Stimulated activated CD8-positive, alpha-beta memory T cell treated with anti-CD3 and anti-CD28 coated beads, Interleukin-2, amount 100 ng/mL, for 1 hour (primary cell): ENCODE measurements around the gene GRIK3.

Experiments
- DNase-seq, 2 donors: peaks; one replicate each; pipeline ENCODE4 v3.0.0-alpha.2; 2020; ENCODE audit warnings: low read depth in 2 of 2

Gene GRIK3

GRCh38 chr1:37043101-37043500 is 8.8 kb upstream of the GRIK3 start:
- no peak for DNase-seq

- no peak for DNase-seq
Observed at GRCh38 chr1:37042506-37042905, 8.2 kb upstream of the GRIK3 start.

DNA sequence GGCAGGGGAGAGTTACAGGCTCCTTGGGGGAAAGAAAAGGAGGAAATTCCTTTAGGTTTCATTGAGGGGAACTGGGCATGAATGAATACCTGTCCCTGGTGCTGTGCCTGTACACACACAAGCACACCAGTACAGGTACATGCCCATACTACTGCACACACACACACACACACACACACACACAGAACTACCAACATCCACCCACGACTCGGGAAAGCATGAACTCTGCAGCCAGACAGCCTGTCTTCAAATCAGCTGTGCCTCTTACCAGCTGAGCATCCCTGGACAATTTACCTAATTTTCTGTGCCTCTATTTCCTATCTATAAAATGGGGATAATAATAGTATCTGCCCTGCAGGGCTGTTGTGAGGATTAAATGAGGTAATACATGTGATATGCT is 7.2 kb upstream of the GRIK3 start:
- no peak for DNase-seq

GRCh38 chr1:37040773-37041172 is 6.5 kb upstream of the GRIK3 start:
- DNase-seq: no peak

- DNase-seq: no peak
Observed at GRCh38 chr1:37040261-37040660, 5.9 kb upstream of the GRIK3 start.

- DNase-seq: no peak
Observed at GRCh38 chr1:37038227-37039093, 4.1 kb upstream of the GRIK3 start.

GRCh38 chr1:37037690-37038089 is 3.4 kb upstream of the GRIK3 start:
- DNase-seq: no peak

DNA sequence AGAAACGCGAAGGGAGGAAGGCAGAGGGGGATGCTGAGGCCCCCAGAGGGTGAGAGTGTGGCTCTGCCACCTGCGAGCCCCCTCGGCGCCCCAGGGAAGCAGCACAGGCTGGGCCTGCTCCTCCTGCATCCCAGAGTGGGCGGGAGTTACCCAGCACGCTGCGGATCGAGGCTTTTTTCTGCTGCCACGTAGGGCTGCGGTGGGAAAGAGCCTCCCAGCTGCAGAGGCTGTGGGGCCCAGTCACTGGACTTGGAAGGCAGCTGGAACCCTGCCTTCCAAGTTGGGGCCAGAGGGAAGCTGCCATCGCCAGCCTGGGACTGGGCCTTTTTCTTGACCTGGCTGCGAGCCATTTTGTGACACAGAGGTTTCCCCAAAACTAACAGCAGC is 2.3 kb upstream of the GRIK3 start:
- DNase-seq: no peak

GRCh38 chr1:37035796-37036666 is 1.7 kb upstream of the GRIK3 start:
- DNase-seq: no peak

GRCh38 chr1:37035014-37035691 is 838 bp upstream of the GRIK3 start:
- no peak for DNase-seq

- no peak for DNase-seq
Observed at GRCh38 chr1:37033355-37034101, 787 bp downstream of the GRIK3 start.

- DNase-seq: no peak
Observed at GRCh38 chr1:37032660-37033354, 1.5 kb downstream of the GRIK3 start.

- no peak for DNase-seq
Observed at GRCh38 chr1:37031871-37032270, 2.4 kb downstream of the GRIK3 start.

GRCh38 chr1:37031429-37031828 is 2.9 kb downstream of the GRIK3 start:
- DNase-seq: no peak

DNA sequence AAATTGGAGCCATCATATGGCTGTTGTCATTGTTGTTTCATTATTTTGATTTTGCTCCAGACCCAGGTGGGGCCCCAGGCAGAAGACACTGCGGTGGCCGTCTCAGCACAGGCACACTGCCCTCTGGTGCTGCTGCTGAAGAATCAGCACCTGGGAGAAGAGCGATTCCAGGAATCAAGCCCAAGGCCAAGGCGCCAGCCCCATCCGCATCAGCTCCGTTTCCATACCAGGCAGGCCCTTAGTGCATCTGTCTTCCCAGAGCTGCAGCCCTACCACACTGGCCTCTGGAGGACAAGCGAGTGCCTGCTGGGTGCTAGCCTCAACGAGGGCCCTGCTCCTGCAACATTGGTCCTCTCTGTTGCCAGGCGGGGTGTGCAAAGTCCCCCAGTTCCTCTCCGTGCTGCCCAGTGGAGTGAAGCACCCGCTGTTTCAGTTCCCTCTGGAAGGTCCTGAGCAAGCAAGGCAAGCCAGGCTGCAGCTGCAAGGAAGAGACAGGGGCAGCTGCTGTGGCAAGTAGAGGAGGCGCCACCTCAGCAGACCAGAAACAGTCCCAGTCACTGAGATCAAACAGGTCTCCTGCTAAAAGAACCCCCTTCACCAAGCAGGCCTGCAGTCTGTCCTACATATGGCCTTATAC is 5.2 kb downstream of the GRIK3 start:
- no peak for DNase-seq

DNA sequence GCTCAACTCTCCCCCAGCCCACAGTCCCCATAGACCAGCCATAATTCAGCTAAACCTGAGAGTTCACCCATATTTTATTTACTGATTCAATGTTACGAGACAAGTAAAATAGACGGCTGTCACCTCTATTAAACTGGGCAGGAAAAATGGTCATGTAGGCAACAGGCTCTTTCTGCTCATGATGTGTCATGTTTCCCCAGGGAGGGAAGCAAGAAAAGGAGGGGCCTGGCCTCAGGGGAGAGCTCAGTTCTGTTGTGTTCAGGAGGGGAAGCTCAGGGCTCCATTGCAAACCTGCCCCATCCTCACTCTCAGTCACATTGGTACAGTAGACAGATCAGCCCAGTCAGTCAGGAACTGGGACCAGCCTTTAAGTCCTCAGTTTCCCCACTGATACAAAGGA is 12.8 kb downstream of the GRIK3 start:
- DNase-seq: no peak

DNA sequence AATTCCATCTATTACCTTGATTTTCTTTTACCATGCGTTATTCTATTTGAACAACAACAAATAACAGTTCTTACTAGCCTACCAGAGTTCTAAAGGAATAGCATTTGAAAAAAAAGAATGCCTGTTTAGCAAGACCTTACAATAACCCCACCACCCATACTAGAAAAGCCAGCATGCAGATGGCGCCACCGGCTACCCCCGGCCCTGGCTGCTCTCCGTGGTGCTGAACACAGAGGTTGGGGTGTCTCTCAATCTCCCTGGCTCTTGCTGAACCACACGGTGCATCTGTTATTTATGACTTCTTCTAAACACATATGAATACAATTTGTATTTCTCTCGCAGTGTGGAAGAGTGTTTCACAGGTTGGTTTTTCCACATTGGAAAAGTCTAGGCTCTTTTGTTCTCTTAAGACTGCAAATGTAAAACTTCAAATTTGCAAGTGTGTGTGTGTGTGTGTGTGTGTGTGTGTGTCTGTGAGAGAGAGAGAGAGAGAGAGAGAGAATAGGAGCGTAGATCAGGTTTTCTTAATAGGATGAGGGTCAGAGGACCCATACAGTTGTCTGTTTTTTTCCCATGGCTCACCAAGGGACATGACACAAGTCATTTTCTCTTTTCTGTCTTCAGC is 13.6 kb downstream of the GRIK3 start:
- DNase-seq: no peak

GRCh38 chr1:37018510-37018909 is 15.8 kb downstream of the GRIK3 start:
- DNase-seq: no peak

DNA sequence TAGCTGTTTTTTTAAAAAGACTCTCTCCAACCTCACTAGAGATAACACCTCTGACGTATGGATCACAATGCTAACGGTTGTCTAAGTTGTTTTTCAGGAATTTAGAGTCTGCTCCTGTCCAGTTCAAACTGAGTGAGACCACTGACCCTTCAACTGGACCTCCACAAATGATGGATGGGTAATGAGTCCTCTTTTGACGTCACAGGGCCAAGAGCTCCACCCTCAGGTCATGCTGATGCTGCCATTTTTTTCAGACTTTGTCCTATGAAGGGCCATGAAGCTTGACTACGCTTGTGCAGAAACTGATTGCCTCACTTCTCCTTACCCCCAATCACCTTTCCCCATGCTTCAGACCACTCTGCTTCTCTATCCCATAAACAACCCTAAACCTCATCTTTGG is 16.6 kb downstream of the GRIK3 start:
- DNase-seq: no peak

GRCh38 chr1:37016121-37016520 is 18.2 kb downstream of the GRIK3 start:
- no peak for DNase-seq
